GM19395 (cell line): ENCODE measurements around the gene OR10J1.
"Not testable (repeated sequence)": the region's sequence is repeated elsewhere in the genome, so short reads cannot be mapped to it uniquely, and the experiment has no call there.

Experiments used
- ATAC-seq: cut with Tn5 transposase; IDR thresholded peaks from one replicate; pipeline ENCODE4 v1.9.1; 2021; ENCODE audit warnings: mild to moderate bottlenecking, moderate library complexity; ENCODE audit not compliant: unreplicated experiment

OR10J1 gene, protein sequence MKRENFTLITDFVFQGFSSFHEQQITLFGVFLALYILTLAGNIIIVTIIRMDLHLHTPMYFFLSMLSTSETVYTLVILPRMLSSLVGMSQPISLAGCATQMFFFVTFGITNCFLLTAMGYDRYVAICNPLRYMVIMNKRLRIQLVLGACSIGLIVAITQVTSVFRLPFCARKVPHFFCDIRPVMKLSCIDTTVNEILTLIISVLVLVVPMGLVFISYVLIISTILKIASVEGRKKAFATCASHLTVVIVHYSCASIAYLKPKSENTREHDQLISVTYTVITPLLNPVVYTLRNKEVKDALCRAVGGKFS

GRCh38 chr1:159439422-159439821, at the start of gene OR10J1:
Gene OR10J1, plus strand, starts transcription at chr1:159439722. Its CDS starts 70 bp downstream, at chr1:159439792.
- ATAC-seq: no peak

DNA sequence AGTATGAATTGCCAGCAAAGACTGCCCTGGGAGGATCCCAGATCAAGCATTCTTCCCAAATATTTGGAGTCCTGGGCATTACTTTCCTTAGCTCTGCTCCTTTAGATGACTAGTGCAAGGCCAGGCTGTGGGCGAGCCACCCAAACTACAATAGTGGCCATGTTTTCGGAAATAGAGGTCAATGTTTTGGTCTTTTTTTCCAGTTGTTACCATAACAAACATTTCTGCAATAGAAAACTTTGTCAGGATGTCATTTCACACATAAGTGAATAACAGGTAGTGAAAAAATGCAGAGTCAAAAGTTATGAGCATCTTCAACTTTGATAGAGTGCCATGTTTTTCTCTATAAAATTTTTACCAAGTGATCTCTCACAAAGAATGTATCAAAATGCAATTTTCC, 32.7 kb upstream of the OR10J1 start:
- ATAC-seq: no peak

DNA sequence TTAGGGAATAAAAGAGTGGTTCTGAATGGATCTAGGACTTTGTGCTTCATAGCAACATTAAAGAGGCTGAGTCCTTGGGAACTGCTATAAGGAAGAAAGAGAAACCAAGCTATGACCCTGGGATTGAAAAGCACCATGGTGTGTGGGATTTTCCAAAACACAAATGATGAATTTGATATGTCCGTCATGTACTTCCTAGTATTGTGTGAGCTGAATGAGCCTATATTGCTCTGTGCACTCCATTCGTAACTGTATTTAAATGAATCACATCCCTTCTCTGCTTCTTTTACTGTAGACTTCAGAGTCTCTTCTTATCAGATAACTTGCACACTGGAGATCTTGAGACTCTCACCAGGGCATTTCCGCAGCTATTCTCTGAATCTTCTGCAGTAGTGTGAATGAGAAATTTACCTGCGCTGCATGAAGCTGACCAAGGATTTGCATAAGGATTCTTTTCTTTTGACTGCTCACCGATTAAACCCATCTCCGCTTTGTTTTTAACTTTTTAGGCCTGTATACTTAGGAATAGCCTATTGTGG, 30.6 kb upstream of the OR10J1 start:
- no peak for ATAC-seq

- no peak for ATAC-seq
Measured at GRCh38 chr1:159421821-159422220, 17.7 kb upstream of the OR10J1 start.

GRCh38 chr1:159428536-159428935, 11.0 kb upstream of the OR10J1 start:
- no peak for ATAC-seq

DNA sequence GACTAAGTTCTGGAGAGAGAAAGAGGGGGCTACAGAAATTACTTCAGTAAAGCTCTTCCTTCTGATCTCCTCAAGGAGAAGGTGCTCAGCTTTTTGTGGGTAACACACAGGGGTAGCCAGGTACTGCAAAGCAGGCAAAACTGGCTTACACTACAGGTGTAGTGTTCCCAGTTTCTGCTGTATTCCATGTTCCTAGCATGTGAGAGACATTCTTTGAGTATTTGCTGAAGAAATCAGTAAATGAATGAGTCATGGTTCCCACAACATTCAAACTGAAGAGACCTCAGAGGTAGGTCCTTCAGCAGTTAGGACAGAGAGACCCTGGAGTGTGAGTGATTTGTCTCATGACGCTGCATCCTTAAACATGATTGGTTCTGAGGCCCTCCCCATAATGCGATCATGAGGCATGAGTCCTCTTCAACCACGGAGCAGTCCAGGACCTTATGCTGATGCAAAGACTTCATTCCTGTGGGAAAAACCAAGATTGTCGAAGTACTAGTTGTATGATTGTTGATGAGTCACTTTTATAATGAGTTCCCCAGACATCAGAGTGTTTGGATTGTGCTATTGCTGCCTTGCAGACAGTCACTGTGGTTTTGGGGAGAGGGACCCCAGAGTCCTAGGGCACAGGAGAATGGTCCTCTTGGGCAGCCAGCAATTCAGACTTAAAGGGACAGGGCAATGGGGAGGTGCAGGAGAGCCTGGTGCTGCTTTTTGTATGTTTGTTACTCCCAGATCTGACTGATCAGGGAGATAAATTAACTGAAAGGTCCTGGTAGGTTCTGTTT, 10.3 kb upstream of the OR10J1 start:
- no peak for ATAC-seq

- ATAC-seq: no peak
Measured at GRCh38 chr1:159430985-159431384, 8.5 kb upstream of the OR10J1 start.

GRCh38 chr1:159431904-159432303, 7.6 kb upstream of the OR10J1 start, which contains the start of gene OR10J4:
Gene OR10J4, plus strand, starts transcription at chr1:159432204.
- ATAC-seq: no peak

- ATAC-seq: no peak
Measured at GRCh38 chr1:159436469-159436868, 3.1 kb upstream of the OR10J1 start.

- ATAC-seq: no peak
Measured at GRCh38 chr1:159441360-159441759, 1.8 kb downstream of the OR10J1 start.

GRCh38 chr1:159442428-159442827, 2.9 kb downstream of the OR10J1 start:
- ATAC-seq: no peak

- ATAC-seq: no peak
Measured at GRCh38 chr1:159443066-159443750, 3.7 kb downstream of the OR10J1 start.

DNA sequence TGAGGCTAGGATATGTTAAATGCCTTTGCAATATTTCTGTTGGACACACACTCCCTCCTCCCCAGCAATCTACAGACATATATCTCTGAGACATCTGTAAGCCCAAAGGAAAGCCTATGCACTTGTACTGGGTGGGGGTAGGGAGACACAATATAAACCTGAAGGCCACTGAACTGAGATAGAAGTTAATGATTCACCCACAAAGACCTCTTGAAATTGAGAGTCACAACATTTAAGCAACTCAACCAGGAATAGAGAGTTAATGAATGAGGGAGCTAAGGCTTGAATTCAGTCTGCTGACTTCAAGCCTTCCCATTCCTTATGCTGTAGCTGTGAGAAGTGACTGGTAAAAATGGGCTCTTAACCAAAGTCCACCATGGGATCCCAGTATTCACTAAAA, 5.0 kb downstream of the OR10J1 start:
- ATAC-seq: no peak

- ATAC-seq: no peak
Measured at GRCh38 chr1:159448181-159448580, 8.7 kb downstream of the OR10J1 start.

DNA sequence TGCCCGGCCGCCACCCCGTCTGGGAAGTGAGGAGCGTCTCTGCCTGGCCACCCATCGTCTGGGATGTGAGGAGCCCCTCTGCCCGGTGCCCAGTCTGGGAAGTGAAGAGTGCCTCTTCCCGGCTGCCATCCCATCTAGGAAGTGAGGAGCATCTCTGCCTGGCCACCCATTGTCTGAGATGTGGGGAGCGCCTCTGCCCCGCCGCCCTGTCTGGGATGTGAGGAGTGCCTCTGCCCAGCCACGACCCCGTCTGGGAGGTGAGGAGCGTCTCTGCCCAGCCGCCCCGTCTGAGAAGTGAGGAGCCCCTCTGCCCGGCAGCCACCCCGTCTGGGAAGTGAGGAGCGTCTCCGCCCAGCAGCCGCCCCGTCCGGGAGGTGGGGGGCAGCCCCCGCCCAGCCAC, 10.1 kb downstream of the OR10J1 start:
- not testable (repeated sequence) for ATAC-seq

- no peak for ATAC-seq
Measured at GRCh38 chr1:159459551-159459950, 20.0 kb downstream of the OR10J1 start.

- ATAC-seq: no peak
Measured at GRCh38 chr1:159465191-159465603, 25.7 kb downstream of the OR10J1 start.

GRCh38 chr1:159468321-159468720, 28.8 kb downstream of the OR10J1 start:
- ATAC-seq: no peak

DNA sequence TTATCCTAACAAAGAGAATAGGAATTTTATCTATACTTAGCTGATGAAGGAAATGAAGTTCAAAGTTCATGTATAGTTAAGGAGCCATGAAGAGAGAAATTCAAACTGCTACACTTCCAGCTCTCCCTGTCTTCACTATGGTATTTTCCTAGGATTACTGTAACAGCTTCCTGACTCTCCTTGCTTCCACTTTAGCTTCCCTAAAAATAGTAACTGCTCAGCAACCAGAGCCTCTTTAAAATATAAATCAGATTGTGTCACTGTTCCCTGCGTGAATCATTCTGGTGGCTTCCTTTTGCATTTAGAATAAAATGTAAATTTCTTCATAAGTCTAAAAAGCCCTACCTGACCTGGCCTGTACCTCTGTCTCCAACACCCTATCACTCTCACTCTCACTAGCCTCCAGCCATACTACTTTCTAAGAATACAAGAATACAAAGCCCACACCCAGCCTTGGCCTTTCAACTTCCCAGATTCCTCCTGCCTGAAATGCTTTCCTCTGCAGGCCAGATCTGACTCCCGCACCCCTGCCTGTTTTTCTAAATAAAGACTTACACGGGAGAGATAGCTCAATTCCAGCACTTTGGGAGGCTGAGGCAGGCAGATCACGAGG, 30.5 kb downstream of the OR10J1 start:
- ATAC-seq: no peak

- no peak for ATAC-seq
Measured at GRCh38 chr1:159473335-159473734, 33.8 kb downstream of the OR10J1 start.

GRCh38 chr1:159474926-159475325, 35.4 kb downstream of the OR10J1 start:
- no peak for ATAC-seq
